BE2C (cell line): ENCODE results near the gene GHDC. TPM values are rescaled to one million over a fixed set of nuclear protein-coding genes. Genes with fewer than 3 reads are reported as not detected.
"Not testable (repeated sequence)": the region's sequence is repeated elsewhere in the genome, so short reads cannot be mapped to it uniquely, and the experiment has no call there.

Experiments used
- DNase-seq: peaks from one replicate; pipeline ENCODE4 v3.0.0-alpha.2; 2020
- H3K27me3 ChIP-seq: fragments of 250-450 bp; sonication (Bioruptor Pico); 2 replicates; pipeline ENCODE4 v1.5.1; 2020; ENCODE audit warnings: mild to moderate bottlenecking
- H3K36me3 ChIP-seq: fragments of 250-450 bp; sonication (Bioruptor Pico); 2 replicates; pipeline ENCODE4 v1.5.1; 2020; ENCODE audit warnings: mild to moderate bottlenecking
- H3K4me1 ChIP-seq: fragments of 250-450 bp; sonication (Bioruptor Pico); 2 replicates; pipeline ENCODE4 v1.5.1; 2020
- H3K4me3 ChIP-seq: 2 replicates; pipeline ENCODE4 v1.5.1; 2011; ENCODE audit warnings: low read depth, low read length
- H3K9me3 ChIP-seq: fragments of 250-450 bp; sonication (Bioruptor Pico); 2 replicates; pipeline ENCODE4 v1.5.1; 2020
- polyA plus RNA-seq: library from polyadenylated mRNA; unstranded; fragments of >200 nt; gene quantifications from one replicate; pipeline ENCODE4 v1.2.1, GENCODE V29; 2012; ENCODE audit warnings: low read depth, missing spikeins; ENCODE audit not compliant: insufficient read length, insufficient read depth
- TF ChIP-seq, protein P1 (sequence below): IDR thresholded peaks from 2 replicates; pipeline ENCODE4 v1.5.1; 2012; ENCODE audit warnings: mild to moderate bottlenecking, low read depth, low read length

GHDC gene, protein sequence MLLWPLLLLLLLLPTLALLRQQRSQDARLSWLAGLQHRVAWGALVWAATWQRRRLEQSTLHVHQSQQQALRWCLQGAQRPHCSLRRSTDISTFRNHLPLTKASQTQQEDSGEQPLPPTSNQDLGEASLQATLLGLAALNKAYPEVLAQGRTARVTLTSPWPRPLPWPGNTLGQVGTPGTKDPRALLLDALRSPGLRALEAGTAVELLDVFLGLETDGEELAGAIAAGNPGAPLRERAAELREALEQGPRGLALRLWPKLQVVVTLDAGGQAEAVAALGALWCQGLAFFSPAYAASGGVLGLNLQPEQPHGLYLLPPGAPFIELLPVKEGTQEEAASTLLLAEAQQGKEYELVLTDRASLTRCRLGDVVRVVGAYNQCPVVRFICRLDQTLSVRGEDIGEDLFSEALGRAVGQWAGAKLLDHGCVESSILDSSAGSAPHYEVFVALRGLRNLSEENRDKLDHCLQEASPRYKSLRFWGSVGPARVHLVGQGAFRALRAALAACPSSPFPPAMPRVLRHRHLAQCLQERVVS
- polyA plus RNA-seq = 92.2 TPM

DNA sequence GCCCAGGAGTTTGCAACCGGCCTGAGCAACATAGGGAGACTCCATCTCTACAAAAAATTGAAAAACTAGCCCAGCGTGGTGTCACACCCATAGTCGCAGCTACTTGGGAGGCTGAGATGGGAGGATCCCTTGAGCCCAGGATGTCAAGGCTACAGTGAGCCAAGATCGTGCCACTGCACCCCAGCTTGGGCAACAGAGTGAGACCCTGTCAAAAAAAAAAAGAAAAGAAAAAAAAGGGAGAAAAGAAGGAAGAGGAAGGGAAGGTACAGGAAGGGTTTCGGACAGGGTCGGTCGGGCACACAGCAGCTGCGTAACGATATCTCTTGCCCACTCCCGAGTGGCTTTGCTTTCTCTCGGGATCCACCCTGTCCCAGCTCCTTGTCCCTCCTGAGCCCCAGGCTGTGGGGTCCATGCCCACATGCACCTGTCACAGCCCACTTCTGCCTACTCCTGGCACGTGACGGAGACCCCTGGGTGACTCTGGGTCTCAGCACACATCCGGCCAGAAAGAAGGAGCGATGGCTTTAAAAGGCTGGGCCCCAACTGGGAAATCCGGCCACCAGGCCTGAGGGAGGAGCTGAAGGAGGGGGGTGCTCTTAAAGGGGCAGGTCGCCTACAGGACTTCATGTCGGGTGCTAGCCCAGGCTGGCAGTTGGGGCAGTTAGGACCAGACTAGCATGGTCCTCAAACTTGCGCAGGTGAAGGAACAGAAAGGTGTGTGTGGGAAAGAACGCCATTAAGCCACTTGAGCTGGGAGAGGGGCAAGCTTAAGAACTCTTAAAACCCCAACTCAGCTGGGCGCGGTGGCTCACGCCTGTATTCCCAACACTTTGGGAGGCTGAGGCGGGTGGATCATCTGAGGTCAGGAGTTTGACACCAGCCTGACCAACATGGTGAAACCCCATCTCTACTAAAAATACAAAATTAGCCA is at the start of gene GHDC:
Gene GHDC (minus strand): TSS at position 526 of the 931 bp plus-strand sequence. CDS start 913 bp downstream, outside the sequence.
- H3K9me3 ChIP-seq = no peaks in the 10 kb centered on the region
- H3K4me3 ChIP-seq = peak within 1 kb of the TSS; percentile 81
- H3K27me3 ChIP-seq = no peaks in the 10 kb centered on the region
- peak; percentile 83 for DNase-seq
- no peaks in the 10 kb centered on the region for H3K36me3 ChIP-seq
- TF ChIP-seq, protein P1, sequence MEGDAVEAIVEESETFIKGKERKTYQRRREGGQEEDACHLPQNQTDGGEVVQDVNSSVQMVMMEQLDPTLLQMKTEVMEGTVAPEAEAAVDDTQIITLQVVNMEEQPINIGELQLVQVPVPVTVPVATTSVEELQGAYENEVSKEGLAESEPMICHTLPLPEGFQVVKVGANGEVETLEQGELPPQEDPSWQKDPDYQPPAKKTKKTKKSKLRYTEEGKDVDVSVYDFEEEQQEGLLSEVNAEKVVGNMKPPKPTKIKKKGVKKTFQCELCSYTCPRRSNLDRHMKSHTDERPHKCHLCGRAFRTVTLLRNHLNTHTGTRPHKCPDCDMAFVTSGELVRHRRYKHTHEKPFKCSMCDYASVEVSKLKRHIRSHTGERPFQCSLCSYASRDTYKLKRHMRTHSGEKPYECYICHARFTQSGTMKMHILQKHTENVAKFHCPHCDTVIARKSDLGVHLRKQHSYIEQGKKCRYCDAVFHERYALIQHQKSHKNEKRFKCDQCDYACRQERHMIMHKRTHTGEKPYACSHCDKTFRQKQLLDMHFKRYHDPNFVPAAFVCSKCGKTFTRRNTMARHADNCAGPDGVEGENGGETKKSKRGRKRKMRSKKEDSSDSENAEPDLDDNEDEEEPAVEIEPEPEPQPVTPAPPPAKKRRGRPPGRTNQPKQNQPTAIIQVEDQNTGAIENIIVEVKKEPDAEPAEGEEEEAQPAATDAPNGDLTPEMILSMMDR = no peak
- H3K4me1 ChIP-seq = peaks cover 3% of the 10 kb centered on the region; the same call in 1 of the 2 replicates

DNA sequence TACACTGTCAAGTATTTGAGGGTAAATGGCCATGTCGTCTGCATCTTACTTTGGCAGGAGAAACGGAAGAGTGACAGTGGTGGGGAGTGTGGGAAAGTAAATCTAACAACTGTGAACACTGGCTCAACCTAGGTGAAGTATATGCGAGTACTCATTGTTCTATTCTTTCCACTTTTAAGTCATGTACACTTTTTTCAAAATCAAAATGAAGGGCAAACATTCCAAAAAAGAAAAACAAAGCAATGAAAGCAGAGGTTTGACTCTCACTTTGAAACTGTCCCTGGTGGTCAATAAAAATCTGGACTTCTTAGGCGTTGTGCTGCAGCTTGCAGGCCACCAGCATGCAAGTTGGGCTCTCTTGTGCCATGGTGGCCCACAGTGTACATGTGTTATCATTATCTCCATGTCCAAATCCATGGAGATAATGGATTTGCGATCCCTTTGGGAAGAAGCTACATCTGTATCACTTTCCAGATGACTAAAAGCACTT is 49.2 kb upstream of the GHDC start:
- DNase-seq = no peak
- Histone ChIP-seq H3K4me3 (no peak overlapping the region), H3K27me3 (no peaks in the 10 kb centered on the region), H3K9me3 (no peaks in the 10 kb centered on the region), H3K4me1 (0 out of 2 replicates have a peak, but pooled peaks cover 3% of the 10 kb centered on the region), H3K36me3 (no peaks in the 10 kb centered on the region; the same call in 1 of the 2 replicates)
- TF ChIP-seq, protein P1 = 0 out of 2 replicates have a peak, but pooled peaks have one; percentile 14

DNA sequence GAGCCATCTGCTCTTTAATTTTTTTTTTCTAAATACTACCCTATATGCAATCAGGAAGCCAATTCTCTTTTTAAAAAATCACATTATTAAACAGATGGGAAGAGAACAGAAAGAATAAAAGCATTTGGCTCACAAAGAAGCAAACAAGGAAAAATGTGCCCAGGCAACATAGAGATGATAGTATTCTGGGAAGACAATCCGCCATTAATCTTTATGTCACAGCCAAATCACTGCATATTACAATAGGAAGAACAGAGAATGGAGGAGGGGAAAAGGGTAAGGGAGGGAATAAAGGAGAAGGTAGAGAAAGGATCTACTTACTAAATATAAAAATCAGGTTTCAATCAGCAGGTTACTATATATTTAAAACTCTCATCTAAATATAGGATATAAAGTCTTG is 47.6 kb upstream of the GHDC start:
- no peaks in the 10 kb centered on the region for H3K36me3 ChIP-seq
- no peak for DNase-seq
- H3K27me3 ChIP-seq = no peaks in the 10 kb centered on the region
- TF ChIP-seq, protein P1 = no peak
- no peaks in the 10 kb centered on the region for H3K4me1 ChIP-seq
- no peaks in the 10 kb centered on the region for H3K9me3 ChIP-seq
- no peak overlapping the region for H3K4me3 ChIP-seq

DNA sequence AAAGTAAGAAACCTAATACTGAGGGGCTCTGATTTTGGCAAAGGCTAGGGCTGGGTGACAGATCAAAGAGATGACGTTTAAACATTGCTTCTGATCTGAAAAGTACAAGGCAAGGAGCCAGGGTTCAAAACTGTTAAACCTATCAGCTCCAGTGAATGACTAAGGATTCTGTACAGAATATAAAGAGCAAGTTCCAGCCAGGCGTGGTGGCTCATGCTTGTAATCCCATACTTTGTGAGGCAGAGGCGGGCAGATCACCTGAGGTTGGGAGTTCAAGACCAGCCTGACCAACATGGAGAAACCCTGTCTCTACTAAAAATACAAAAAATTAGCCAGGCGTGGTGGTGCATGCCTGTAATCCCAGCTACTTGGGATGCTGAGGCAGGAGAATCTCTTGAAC is 46.6 kb upstream of the GHDC start:
- not testable (repeated sequence) for H3K4me3 ChIP-seq, H3K4me1 ChIP-seq, H3K9me3 ChIP-seq, DNase-seq, H3K27me3 ChIP-seq, H3K36me3 ChIP-seq

DNA sequence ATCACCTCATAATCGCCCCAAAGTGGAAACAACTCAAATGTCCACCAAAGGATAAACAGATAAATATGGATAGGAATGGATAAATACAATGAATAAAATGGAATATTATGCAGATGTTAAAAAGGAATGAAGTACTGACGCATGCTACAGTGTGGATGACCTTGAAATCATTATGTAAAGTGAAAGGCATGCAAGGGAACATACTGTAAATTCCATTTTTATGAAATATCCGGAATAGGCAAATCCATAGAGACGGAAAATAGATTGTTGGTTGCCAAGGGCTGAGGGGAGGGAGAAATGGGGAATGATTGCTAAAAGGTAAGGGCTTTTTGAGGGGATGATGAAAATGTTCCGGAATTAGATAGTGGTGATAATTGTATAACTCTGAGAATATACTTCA is 45.9 kb upstream of the GHDC start:
- H3K4me1 ChIP-seq = no peaks in the 10 kb centered on the region
- no peak for DNase-seq
- H3K27me3 ChIP-seq = no peaks in the 10 kb centered on the region
- TF ChIP-seq, protein P1 = no peak
- no peak overlapping the region for H3K4me3 ChIP-seq
- H3K36me3 ChIP-seq = no peaks in the 10 kb centered on the region
- H3K9me3 ChIP-seq = no peaks in the 10 kb centered on the region

DNA sequence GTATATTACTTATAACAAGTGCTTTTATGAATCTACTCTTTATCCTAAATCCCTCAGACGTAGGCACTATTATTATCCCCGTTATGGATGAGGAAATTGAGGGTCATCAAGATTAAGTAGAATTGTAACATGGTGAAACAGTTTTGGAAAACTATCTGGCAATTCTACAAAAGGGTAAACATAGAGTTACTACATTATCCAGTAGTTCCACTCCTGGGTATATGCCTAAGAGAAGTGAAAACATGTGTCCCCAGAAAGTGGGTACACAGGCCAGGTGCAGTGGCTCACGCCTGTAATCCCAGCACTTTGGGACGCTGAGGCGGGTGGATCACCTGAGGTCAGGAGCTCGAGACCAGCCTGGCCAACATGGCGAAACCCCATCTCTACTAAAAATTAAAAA is 45.3 kb upstream of the GHDC start:
- H3K4me3 ChIP-seq, H3K4me1 ChIP-seq, H3K36me3 ChIP-seq, H3K27me3 ChIP-seq, DNase-seq, H3K9me3 ChIP-seq: not testable (repeated sequence)
